A549 (cell line): ENCODE measurements around the gene ST8SIA2.

Experiments used
- CHD2 ChIP-seq: fragments of 150-350 bp; IDR thresholded peaks from 2 replicates; pipeline ENCODE4 v1.6.1; 2014; ENCODE audit warnings: low read length; ENCODE audit not compliant: partially characterized antibody
- TF ChIP-seq, protein P1 (sequence below): fragments of >200 bp; sonication (Bioruptor Twin); formaldehyde crosslinking; IDR thresholded peaks from 3 replicates; pipeline ENCODE4 v1.5.1; 2016

DNA sequence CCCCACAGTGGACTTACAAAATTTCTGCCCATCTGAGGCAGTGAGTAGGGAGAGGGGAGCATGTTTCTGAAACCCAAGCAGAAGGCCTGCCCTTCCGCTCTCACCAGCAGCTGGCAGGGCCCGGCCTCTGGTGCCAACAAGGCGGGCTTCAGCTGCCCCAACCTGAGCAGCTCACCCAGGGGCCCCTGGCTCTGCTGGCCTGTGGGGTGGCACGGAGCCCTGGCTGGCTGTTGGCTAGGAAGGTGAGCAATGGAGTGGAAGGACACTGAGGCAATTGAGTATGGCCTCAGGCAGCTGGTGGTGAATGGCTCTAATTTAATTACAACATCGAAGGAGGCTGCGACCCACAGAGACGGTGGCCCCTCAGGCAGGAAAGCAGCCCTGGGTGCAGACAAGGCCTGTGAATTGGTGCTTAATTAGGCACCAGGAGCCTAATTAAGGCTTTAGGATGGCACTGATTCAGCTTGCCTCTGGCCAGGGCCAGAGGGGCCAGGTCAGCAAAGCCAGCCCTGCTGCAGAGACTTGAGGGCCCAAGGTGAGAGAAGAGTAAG is 60.9 kb downstream of the ST8SIA2 start:
- TF ChIP-seq, protein P1, sequence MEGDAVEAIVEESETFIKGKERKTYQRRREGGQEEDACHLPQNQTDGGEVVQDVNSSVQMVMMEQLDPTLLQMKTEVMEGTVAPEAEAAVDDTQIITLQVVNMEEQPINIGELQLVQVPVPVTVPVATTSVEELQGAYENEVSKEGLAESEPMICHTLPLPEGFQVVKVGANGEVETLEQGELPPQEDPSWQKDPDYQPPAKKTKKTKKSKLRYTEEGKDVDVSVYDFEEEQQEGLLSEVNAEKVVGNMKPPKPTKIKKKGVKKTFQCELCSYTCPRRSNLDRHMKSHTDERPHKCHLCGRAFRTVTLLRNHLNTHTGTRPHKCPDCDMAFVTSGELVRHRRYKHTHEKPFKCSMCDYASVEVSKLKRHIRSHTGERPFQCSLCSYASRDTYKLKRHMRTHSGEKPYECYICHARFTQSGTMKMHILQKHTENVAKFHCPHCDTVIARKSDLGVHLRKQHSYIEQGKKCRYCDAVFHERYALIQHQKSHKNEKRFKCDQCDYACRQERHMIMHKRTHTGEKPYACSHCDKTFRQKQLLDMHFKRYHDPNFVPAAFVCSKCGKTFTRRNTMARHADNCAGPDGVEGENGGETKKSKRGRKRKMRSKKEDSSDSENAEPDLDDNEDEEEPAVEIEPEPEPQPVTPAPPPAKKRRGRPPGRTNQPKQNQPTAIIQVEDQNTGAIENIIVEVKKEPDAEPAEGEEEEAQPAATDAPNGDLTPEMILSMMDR: no peak
- TF ChIP-seq CHD2: no peak
